Mammary epithelial cell (primary cell): ENCODE results near the gene ASGR1.

ENCODE experiments used
- EZH2 ChIP-seq: IDR thresholded peaks from 2 replicates; pipeline ENCODE4 v1.6.1; 2012; ENCODE audit warnings: low read length, inconsistent platforms, borderline replicate concordance
- TF ChIP-seq, protein P1 (sequence below), 2 donors: IDR thresholded peaks in 1 of 2; conservative IDR thresholded peaks in 1 of 2; 2 replicates each; pipeline ENCODE4 v1.5.1; 2011 to 2012; ENCODE audit warnings: inconsistent platforms in 2 of 2, low read length in 2 of 2, mild to moderate bottlenecking in 2 of 2, control low read depth in 1 of 2, low read depth in 1 of 2; ENCODE audit not compliant: insufficient read depth in 1 of 2; ENCODE audit errors: extremely low read depth in 1 of 2

DNA sequence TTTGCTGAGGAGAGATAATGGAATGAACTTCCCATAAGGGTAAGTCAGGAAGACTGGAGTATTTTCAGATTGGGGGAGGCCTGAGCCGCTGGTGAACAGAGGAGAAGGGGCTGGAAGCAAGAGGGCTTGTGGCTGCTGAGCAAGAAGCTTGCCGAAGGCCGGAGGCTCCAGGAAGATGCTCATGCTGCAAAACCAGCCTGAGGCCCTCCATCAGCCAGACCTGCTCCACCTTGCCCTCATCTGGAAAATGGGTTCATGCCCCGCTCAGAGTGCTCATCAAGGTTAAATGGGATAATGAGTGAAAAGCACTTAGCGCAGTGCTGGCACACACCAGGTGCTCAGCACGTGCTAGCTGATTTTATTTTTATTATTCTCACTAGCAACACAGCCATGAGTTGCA is 5.5 kb upstream of the ASGR1 start:
- TF ChIP-seq, protein P1, sequence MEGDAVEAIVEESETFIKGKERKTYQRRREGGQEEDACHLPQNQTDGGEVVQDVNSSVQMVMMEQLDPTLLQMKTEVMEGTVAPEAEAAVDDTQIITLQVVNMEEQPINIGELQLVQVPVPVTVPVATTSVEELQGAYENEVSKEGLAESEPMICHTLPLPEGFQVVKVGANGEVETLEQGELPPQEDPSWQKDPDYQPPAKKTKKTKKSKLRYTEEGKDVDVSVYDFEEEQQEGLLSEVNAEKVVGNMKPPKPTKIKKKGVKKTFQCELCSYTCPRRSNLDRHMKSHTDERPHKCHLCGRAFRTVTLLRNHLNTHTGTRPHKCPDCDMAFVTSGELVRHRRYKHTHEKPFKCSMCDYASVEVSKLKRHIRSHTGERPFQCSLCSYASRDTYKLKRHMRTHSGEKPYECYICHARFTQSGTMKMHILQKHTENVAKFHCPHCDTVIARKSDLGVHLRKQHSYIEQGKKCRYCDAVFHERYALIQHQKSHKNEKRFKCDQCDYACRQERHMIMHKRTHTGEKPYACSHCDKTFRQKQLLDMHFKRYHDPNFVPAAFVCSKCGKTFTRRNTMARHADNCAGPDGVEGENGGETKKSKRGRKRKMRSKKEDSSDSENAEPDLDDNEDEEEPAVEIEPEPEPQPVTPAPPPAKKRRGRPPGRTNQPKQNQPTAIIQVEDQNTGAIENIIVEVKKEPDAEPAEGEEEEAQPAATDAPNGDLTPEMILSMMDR (conservative IDR thresholded peaks at IDR 0.05 in 1 of 2, IDR thresholded peaks at IDR 0.05 in 1 of 2; ENCODE audit: extremely low read depth in 1 of 2, insufficient read depth in 1 of 2, low read depth in 1 of 2, low read length in 2 of 2), result no peak
- no peak for TF ChIP-seq EZH2
